K562 (cell line): ENCODE data around the gene NRXN2. TPM values are rescaled to one million over a fixed set of nuclear protein-coding genes. Genes with fewer than 3 reads are reported as not detected.

Experiments
- ATAC-seq: fragments of 200-7000 bp; cut with Tn5 transposase; 3 replicates; pipeline ENCODE4 v1.9.1; 2020; ENCODE audit warnings: moderate library complexity
- BruUV-seq: library from RNA; stranded (reverse); fragments of 400-500 nt; replicated peaks from 2 replicates; lab custom pipeline; 2021; lab: Mats Ljungman, UMichigan
- CTCF ChIA-PET: fragments of 300-600 bp; formaldehyde crosslinking; extraction: SDS; loops from one replicate; lab custom pipeline; 2021; ENCODE audit warnings: low intra/inter-chr PET ratio; lab: Yijun Ruan, JAX
- POLR2A ChIA-PET: fragments of 300-600, 350-650 bp; sonication (Branson Sonifier 250); formaldehyde crosslinking; extraction: SDS; loops from one replicate; lab custom pipeline; 2021; ENCODE audit warnings: antibody characterized with exemption, inconsistent platforms; lab: Yijun Ruan, JAX
- DNase-seq, 4 experiments: peaks; one replicate each; pipeline versions ENCODE4 v3.0.0 to v3.0.0-alpha.2; 2011 to 2018; ENCODE audit warnings: low spot score in 3 of 4, mixed read lengths in 3 of 4; ENCODE audit errors: extremely low read depth in 1 of 4
- FAIRE-seq: peaks from 2 replicates; lab custom pipeline; 2011; peaks lifted over from hg19 to GRCh38; lab: Jason Lieb, UNC
- H2AFZ ChIP-seq: 2 replicates; pipeline ENCODE4 v1.6.0; 2011; ENCODE audit warnings: low read depth, low read length, control low read depth, inconsistent platforms
- H3K27ac ChIP-seq: fragments of 200-600 bp; 3 replicates; pipeline ENCODE4 v1.8.0; 2011; ENCODE audit warnings: low read depth, mild to moderate bottlenecking, control low read depth, inconsistent platforms, low read length, moderate library complexity, mixed read lengths; ENCODE audit errors: extremely low read depth
- H3K27me3 ChIP-seq, 2 experiments: fragments of 300-600 bp in 1 of 2; 2 replicates in 1 of 2; 3 replicates in 1 of 2; pipeline versions ENCODE4 v1.6.0 to v1.8.0; 2011; ENCODE audit warnings: inconsistent platforms in 2 of 2, low read length in 2 of 2, mild to moderate bottlenecking in 1 of 2, mixed read lengths in 1 of 2, moderate library complexity in 1 of 2; ENCODE audit not compliant: control insufficient read depth in 2 of 2, insufficient read depth in 2 of 2
- H3K36me3 ChIP-seq: fragments of 300-600 bp; 3 replicates; pipeline ENCODE4 v1.8.0; 2011; ENCODE audit warnings: mild to moderate bottlenecking, low read length, inconsistent platforms; ENCODE audit not compliant: control insufficient read depth, insufficient read depth
- H3K4me1 ChIP-seq, 2 experiments: fragments of 200-600 bp in 1 of 2; replicated peaks in 1 of 2; 2 replicates in 1 of 2; 3 replicates in 1 of 2; pipeline versions ENCODE4 v1.5.1 to v1.8.0; 2011; ENCODE audit warnings: inconsistent platforms in 2 of 2, low read length in 2 of 2, mild to moderate bottlenecking in 1 of 2, mixed read lengths in 1 of 2, moderate library complexity in 1 of 2; ENCODE audit not compliant: control insufficient read depth in 2 of 2, insufficient read depth in 2 of 2
- H3K4me2 ChIP-seq: 2 replicates; pipeline ENCODE4 v1.6.1; 2011; ENCODE audit warnings: low read length, control low read depth, inconsistent platforms, mixed read lengths; ENCODE audit not compliant: insufficient read depth
- H3K4me3 ChIP-seq: fragments of 200-600 bp; sonication (generic), shearing (Covaris generic); 2 replicates; pipeline ENCODE4 v1.5.1; 2016; ENCODE audit warnings: control low read depth, inconsistent platforms
- H3K79me2 ChIP-seq: fragments of 200-600 bp; 3 replicates; pipeline ENCODE4 v1.8.0; 2011; ENCODE audit warnings: low read length, inconsistent platforms; ENCODE audit not compliant: control insufficient read depth, insufficient read depth
- H3K9ac ChIP-seq, 2 experiments: 2 replicates each; pipeline versions ENCODE4 v1.6.0 to v1.6.1; 2011; ENCODE audit warnings: low read depth in 2 of 2, low read length in 2 of 2, control low read depth in 1 of 2, inconsistent platforms in 1 of 2, mild to moderate bottlenecking in 1 of 2, mixed read lengths in 1 of 2; ENCODE audit not compliant: insufficient read depth in 1 of 2
- H3K9me1 ChIP-seq: one replicate; pipeline ENCODE4 v1.6.0; 2011; ENCODE audit warnings: inconsistent platforms, mild to moderate bottlenecking, low read length, moderate library complexity; ENCODE audit not compliant: control insufficient read depth, insufficient read depth
- H3K9me3 ChIP-seq: replicated peaks from 2 replicates; pipeline ENCODE4 v1.5.1; 2011; ENCODE audit warnings: low read depth, low read length, inconsistent platforms; ENCODE audit not compliant: control insufficient read depth, insufficient read depth
- H4K20me1 ChIP-seq: replicated peaks from 2 replicates; pipeline ENCODE4 v1.6.1; 2011; ENCODE audit warnings: low read length, inconsistent platforms, mixed read lengths; ENCODE audit not compliant: control insufficient read depth, insufficient read depth
- ADNP ChIP-seq: fragments of 200-800 bp; sonication (Bioruptor generic); IDR thresholded peaks from 2 replicates; pipeline ENCODE4 v1.6.1; 2016; ENCODE audit warnings: missing genetic modification characterization, missing compliant biosample characterization
- ASH1L ChIP-seq: fragments of 450-650 bp; IDR thresholded peaks from 2 replicates; pipeline ENCODE4 v1.6.1; 2018; ENCODE audit warnings: borderline replicate concordance, mild to moderate bottlenecking, low read depth; ENCODE audit not compliant: partially characterized antibody
- JUND ChIP-seq, 2 experiments: IDR thresholded peaks; 2 replicates in 1 of 2; 3 replicates in 1 of 2; pipeline ENCODE4 v1.6.1; 2011; ENCODE audit warnings: borderline replicate concordance in 2 of 2, low read depth in 2 of 2, low read length in 2 of 2, improper control_type of control experiment in 1 of 2, missing biosample characterization in 1 of 2, missing genetic modification characterization in 1 of 2, missing genetic modification reagents in 1 of 2
- KDM4B ChIP-seq, 2 experiments: fragments of 450-650 bp in 1 of 2; sonication (generic) in 1 of 2; IDR thresholded peaks; 2 replicates each; pipeline ENCODE4 v1.6.1; 2016 to 2017; ENCODE audit warnings: borderline replicate concordance in 2 of 2, antibody characterized with exemption in 1 of 2, low read depth in 1 of 2, mild to moderate bottlenecking in 1 of 2
- MAFG ChIP-seq: fragments of 450-650 bp; conservative IDR thresholded peaks from 2 replicates; pipeline ENCODE4 v1.6.1; 2016; ENCODE audit warnings: missing genetic modification characterization, missing compliant biosample characterization
- NFATC3 ChIP-seq: fragments of 450-650 bp; IDR thresholded peaks from 2 replicates; pipeline ENCODE4 v1.6.1; 2017; ENCODE audit warnings: mild to moderate bottlenecking
- PRPF4 ChIP-seq: fragments of 200-400 bp; formaldehyde crosslinking; IDR thresholded peaks from one replicate; pipeline ENCODE4 v1.6.1; 2017; ENCODE audit warnings: low read length, low read depth, mild to moderate bottlenecking; ENCODE audit not compliant: insufficient read depth, poor library complexity, severe bottlenecking
- SMARCA5 ChIP-seq: fragments of 450-650 bp; IDR thresholded peaks from 2 replicates; pipeline ENCODE4 v1.6.1; 2016
- TCF3 ChIP-seq: sonication (generic); formaldehyde crosslinking; IDR thresholded peaks from 2 replicates; pipeline ENCODE4 v1.4.0; 2020; ENCODE audit warnings: mild to moderate bottlenecking, missing genetic modification reagents
- TGIF2 ChIP-seq: sonication (generic); formaldehyde crosslinking; IDR thresholded peaks from 2 replicates; pipeline ENCODE4 v1.8.1; 2022; ENCODE audit warnings: mild to moderate bottlenecking, missing genetic modification reagents, moderate library complexity
- YBX1 ChIP-seq: fragments of 450-650 bp; IDR thresholded peaks from 2 replicates; pipeline ENCODE4 v1.7.1; 2016; ENCODE audit warnings: mild to moderate bottlenecking
- ZNF436 ChIP-seq: fragments of 250-450, 450-650 bp; sonication (Bioruptor Pico); formaldehyde crosslinking; IDR thresholded peaks from 2 replicates; pipeline ENCODE4 v1.7.0; 2020; ENCODE audit warnings: mild to moderate bottlenecking
- WGBS: fragments of 100-300 bp; shearing (Covaris generic); methylation state at CpG from one replicate; pipeline ENCODE4 v1.1.6; 2016; ENCODE audit warnings: low coverage, mixed read lengths; ENCODE audit not compliant: insufficient coverage; ENCODE audit errors: missing lambda C conversion rate; 5-methylcytosine and 5-hydroxymethylcytosine counted together
- in situ Hi-C: fragments of 300-500 bp; cut with MboI; formaldehyde crosslinking; loops from 4 replicates; pipeline ENCODE4 v1.15.0; 2018; ENCODE audit warnings: inconsistent platforms, mixed read lengths
- intact Hi-C: fragments of 100-400 bp; cut with micrococcal nuclease; formaldehyde crosslinking; loops from 2 replicates; pipeline ENCODE4 v1.14.2; 2022
- polyA plus RNA-seq, 8 experiments: library from polyadenylated mRNA; depleted of rRNA in 4 of 8; stranded (reverse) in 5 of 8; unstranded in 3 of 8; fragments of >200 nt; fragmentation: Nextera tagmentation in 2 of 8; fragmentation: Illumina TruSeq in 1 of 8; extraction: Ambion mirVana in 2 of 8; extraction: Trizol in 1 of 8; gene quantifications; 2 replicates each; pipeline versions ENCODE4 v1.2.1 to v1.2.3, GENCODE V29; 2011 to 2014; ENCODE audit warnings: inconsistent platforms in 1 of 8, missing spikeins in 1 of 8
- total RNA-seq, 7 experiments: library from RNA; depleted of rRNA in 6 of 7; stranded (reverse); fragments of >200 nt in 6 of 7; fragmentation: Illumina TruSeq in 2 of 7; extraction: Trizol in 2 of 7; gene quantifications; 2 replicates each; pipeline versions ENCODE4 v1.2.1 to v1.2.3, GENCODE V29; 2011 to 2021; ENCODE audit warnings: low replicate concordance in 1 of 7
- TF ChIP-seq, protein P1 (sequence below): sonication (generic); formaldehyde crosslinking; IDR thresholded peaks from 2 replicates; pipeline ENCODE4 v1.8.1; 2023; ENCODE audit warnings: mild to moderate bottlenecking, missing genetic modification reagents, moderate library complexity
- TF ChIP-seq, protein P2 (sequence below): conservative IDR thresholded peaks from 2 replicates; pipeline ENCODE4 v1.6.1; 2011; ENCODE audit warnings: low read depth, mild to moderate bottlenecking, low read length; ENCODE audit not compliant: control insufficient read depth

Gene NRXN2
- total and polyA plus RNA-seq, 9 of the 15 experiments (the other 6 are each of a cell fraction or from before 2014, with no cell fraction given) = 0.07 to 0.47 (median 0.15) TPM; not detected in 4

DNA sequence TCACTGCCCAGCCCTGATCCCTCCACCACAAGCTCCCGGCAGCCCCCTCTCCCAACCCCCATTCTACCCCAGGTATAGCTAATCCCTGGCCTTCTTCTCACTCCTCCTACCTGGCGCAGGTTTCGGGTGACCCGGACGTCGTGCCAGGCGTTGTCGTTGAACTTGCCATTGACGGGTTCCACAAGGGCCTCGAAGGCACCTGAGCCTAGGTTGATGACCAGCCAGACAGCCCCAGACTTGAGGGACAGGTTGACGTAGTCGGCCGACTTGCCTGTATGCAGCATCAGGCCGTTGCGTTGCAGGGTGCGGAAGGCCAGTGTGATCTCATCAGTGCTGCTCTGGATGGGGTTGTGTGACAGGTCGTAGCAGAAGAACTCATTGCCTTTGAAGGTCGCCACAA is 37.5 kb downstream of the NRXN2 start:
- Histone ChIP-seq H3K4me1 (peaks cover 0 to 6% of the 10 kb centered on the region in 2 experiments; a peak in 2 of 5 replicates), H2AFZ (no peak overlapping the region), H3K79me2 (no peaks in the 10 kb centered on the region), H3K9ac (no peak overlapping the region), H3K27ac (no peak overlapping the region), H3K9me1 (no peaks in the 10 kb centered on the region), H3K4me2 (no peak overlapping the region), H3K27me3 (peaks cover 26 to 61% of the 10 kb centered on the region in 2 experiments), H3K36me3 (no peaks in the 10 kb centered on the region), H3K4me3 (no peak overlapping the region), H3K9me3 (no peaks in the 10 kb centered on the region), H4K20me1 (peaks cover 3% of the 10 kb centered on the region)
- ATAC-seq = no peak
- 10% methylated on average over 18 of the region's 18 CpGs for WGBS
- ChIA-PET CTCF (no interaction called here), POLR2A (interaction anchor here (0.6 to 0.7 kb wide), 3 partner anchors 36 to 345 kb away, joined by 3 read pairs; no protein-coding TSS in a partner anchor)
- intact Hi-C loops (no loop called here), in situ Hi-C loops (no loop called here)
- no TSS peak for BruUV-seq
- FAIRE-seq = no peak
- no peak for DNase-seq
- no peak for TF ChIP-seq PRPF4
- TF ChIP-seq, protein P1, sequence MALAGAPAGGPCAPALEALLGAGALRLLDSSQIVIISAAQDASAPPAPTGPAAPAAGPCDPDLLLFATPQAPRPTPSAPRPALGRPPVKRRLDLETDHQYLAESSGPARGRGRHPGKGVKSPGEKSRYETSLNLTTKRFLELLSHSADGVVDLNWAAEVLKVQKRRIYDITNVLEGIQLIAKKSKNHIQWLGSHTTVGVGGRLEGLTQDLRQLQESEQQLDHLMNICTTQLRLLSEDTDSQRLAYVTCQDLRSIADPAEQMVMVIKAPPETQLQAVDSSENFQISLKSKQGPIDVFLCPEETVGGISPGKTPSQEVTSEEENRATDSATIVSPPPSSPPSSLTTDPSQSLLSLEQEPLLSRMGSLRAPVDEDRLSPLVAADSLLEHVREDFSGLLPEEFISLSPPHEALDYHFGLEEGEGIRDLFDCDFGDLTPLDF (CRISPR knock-in tag) = no peak

DNA sequence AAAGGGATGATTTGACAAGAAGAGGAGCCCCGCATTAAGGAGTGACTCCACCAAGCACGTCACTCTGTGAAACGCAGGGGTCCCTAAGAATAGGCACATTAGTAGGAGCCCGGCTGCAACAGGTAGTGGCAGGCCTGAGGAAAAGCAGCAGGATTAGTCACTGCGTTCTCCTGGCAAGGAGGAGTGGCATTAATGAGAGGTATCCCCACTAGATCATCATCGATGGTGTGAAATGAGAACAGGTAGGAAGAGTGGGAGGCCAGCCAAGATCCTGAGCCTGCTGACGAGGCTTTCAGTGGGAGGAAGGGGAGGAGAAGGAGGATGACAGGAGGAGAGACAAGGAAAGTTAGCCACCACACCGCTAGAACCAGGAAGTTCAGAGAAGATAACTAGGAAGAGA is 38.6 kb downstream of the NRXN2 start:
- Histone ChIP-seq H4K20me1 (peaks cover 3% of the 10 kb centered on the region), H3K9me3 (no peaks in the 10 kb centered on the region), H3K4me3 (no peak overlapping the region), H3K4me1 (peaks cover 0 to 6% of the 10 kb centered on the region in 2 experiments; a peak in 2 of 5 replicates), H3K9ac (no peak overlapping the region), H3K27ac (no peak overlapping the region), H2AFZ (no peak overlapping the region), H3K27me3 (peaks cover 28 to 56% of the 10 kb centered on the region in 2 experiments), H3K9me1 (no peaks in the 10 kb centered on the region), H3K4me2 (no peak overlapping the region), H3K36me3 (no peaks in the 10 kb centered on the region), H3K79me2 (no peaks in the 10 kb centered on the region)
- no TSS peak for BruUV-seq
- WGBS = 2% methylated on average over 8 of the region's 8 CpGs
- FAIRE-seq (no peak), DNase-seq (no peak), ATAC-seq (no peak)
- ChIA-PET CTCF (no interaction called here), POLR2A (interaction anchor here (0.5 to 0.8 kb wide), 2 partner anchors 94 to 285 kb away, joined by 3 read pairs; no protein-coding TSS in a partner anchor)
- in situ Hi-C loops (no loop called here), intact Hi-C loops (no loop called here)
- TF ChIP-seq ADNP (no peak), TCF3 (CRISPR knock-in tag) (no peak), ZNF436 (CRISPR knock-in tag) (no peak), SMARCA5 (no peak), TGIF2 (CRISPR knock-in tag) (no peak), MAFG (tag) (no peak), YBX1 (no peak), ASH1L (no peak), KDM4B (IDR thresholded peaks at IDR 0.05; ENCODE audit: borderline replicate concordance in 2 of 2, low read depth in 1 of 2) (no peak), JUND (IDR thresholded peaks at IDR 0.05; ENCODE audit: borderline replicate concordance, low read depth, low read length) (no peak), JUND (tag; IDR thresholded peaks at IDR 0.05; ENCODE audit: borderline replicate concordance, low read depth, low read length) (no peak), NFATC3 (no peak)
- TF ChIP-seq, protein P2, sequence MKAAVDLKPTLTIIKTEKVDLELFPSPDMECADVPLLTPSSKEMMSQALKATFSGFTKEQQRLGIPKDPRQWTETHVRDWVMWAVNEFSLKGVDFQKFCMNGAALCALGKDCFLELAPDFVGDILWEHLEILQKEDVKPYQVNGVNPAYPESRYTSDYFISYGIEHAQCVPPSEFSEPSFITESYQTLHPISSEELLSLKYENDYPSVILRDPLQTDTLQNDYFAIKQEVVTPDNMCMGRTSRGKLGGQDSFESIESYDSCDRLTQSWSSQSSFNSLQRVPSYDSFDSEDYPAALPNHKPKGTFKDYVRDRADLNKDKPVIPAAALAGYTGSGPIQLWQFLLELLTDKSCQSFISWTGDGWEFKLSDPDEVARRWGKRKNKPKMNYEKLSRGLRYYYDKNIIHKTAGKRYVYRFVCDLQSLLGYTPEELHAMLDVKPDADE = no peak
